Mammary epithelial cell (primary cell): ENCODE data around the gene GFPT1.

Source experiments
- EZH2 ChIP-seq: IDR thresholded peaks from 2 replicates; pipeline ENCODE4 v1.6.1; 2012; ENCODE audit warnings: low read length, inconsistent platforms, borderline replicate concordance
- TF ChIP-seq, protein P1 (sequence below), 2 donors: IDR thresholded peaks in 1 of 2; conservative IDR thresholded peaks in 1 of 2; 2 replicates each; pipeline ENCODE4 v1.5.1; 2011 to 2012; ENCODE audit warnings: inconsistent platforms in 2 of 2, low read length in 2 of 2, mild to moderate bottlenecking in 2 of 2, control low read depth in 1 of 2, low read depth in 1 of 2; ENCODE audit not compliant: insufficient read depth in 1 of 2; ENCODE audit errors: extremely low read depth in 1 of 2

GRCh38 chr2:69429491-69430183, 42.6 kb upstream of the GFPT1 start:
- no peak for TF ChIP-seq EZH2
- TF ChIP-seq, protein P1, sequence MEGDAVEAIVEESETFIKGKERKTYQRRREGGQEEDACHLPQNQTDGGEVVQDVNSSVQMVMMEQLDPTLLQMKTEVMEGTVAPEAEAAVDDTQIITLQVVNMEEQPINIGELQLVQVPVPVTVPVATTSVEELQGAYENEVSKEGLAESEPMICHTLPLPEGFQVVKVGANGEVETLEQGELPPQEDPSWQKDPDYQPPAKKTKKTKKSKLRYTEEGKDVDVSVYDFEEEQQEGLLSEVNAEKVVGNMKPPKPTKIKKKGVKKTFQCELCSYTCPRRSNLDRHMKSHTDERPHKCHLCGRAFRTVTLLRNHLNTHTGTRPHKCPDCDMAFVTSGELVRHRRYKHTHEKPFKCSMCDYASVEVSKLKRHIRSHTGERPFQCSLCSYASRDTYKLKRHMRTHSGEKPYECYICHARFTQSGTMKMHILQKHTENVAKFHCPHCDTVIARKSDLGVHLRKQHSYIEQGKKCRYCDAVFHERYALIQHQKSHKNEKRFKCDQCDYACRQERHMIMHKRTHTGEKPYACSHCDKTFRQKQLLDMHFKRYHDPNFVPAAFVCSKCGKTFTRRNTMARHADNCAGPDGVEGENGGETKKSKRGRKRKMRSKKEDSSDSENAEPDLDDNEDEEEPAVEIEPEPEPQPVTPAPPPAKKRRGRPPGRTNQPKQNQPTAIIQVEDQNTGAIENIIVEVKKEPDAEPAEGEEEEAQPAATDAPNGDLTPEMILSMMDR (conservative IDR thresholded peaks at IDR 0.05 in 1 of 2, IDR thresholded peaks at IDR 0.05 in 1 of 2; ENCODE audit: extremely low read depth in 1 of 2, insufficient read depth in 1 of 2, low read depth in 1 of 2, low read length in 2 of 2): no peak
